ENCODE data around the gene MYOM1. TPM values are rescaled to one million over a fixed set of nuclear protein-coding genes. Genes with fewer than 3 reads are reported as not detected.

Gene MYOM1
- total and polyA plus RNA-seq, 2 donors from 2014 or later = 2.1 to 6.8 TPM

DNA sequence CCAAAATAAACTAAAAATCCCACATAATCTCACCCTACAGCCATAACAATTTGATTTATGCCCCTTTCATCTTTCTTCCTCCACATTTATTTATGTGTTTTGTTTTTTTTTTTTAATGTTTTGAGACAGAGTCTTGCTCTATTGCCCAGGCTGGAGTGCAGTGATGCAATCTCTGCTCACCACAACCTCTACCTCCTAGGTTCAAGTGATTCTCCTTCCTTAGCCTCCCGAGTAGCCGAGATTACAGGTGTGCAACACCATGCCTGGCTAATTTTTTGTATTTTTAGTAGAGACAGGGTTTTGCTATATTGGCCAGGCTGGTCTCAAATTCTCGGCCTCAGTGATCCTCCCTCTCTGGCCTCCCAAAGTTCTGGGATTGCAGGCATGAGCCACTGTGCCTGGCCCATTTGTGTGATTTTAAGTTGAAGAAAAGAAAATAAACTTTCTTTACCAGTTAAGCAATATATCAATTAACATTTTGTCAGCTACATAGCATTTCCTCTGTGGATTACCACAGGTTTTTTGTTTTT lies 170.9 kb downstream of the MYOM1 start:
- FAIRE-seq (no peak), DNase-seq (no peak)
- no peaks in the 10 kb centered on the region for H3K36me3 ChIP-seq (ENCODE audit: control insufficient read depth in 2 of 3, insufficient read depth in 3 of 3, low read length in 3 of 3)
- no peak overlapping the region for H3K9ac ChIP-seq (ENCODE audit: low read length in 3 of 3)
- no peak overlapping the region for H3K4me3 ChIP-seq (ENCODE audit: low read length in 3 of 3)
- H3K27me3 ChIP-seq (ENCODE audit: control insufficient read depth, insufficient read depth, low read length) = no peaks in the 10 kb centered on the region
- intact Hi-C loops (cut with DNase I) = no loop called here
- H3K9me3 ChIP-seq (ENCODE audit: control insufficient read depth in 2 of 3, insufficient read depth in 1 of 3, low read length in 3 of 3) = no peaks in the 10 kb centered on the region
- H3K27ac ChIP-seq (ENCODE audit: low read depth in 2 of 2, low read length in 2 of 2) = no peak overlapping the region
- no peak for TF ChIP-seq CTCF (IDR thresholded peaks at IDR 0.05; ENCODE audit: borderline replicate concordance, extremely low read depth, insufficient read depth)
- peaks cover 0 to 3% (median 0%) of the 10 kb centered on the region in 3 donors for H3K4me1 ChIP-seq (ENCODE audit: control insufficient read depth in 2 of 3, insufficient read depth in 2 of 3, low read depth in 1 of 3, low read length in 3 of 3)

DNA sequence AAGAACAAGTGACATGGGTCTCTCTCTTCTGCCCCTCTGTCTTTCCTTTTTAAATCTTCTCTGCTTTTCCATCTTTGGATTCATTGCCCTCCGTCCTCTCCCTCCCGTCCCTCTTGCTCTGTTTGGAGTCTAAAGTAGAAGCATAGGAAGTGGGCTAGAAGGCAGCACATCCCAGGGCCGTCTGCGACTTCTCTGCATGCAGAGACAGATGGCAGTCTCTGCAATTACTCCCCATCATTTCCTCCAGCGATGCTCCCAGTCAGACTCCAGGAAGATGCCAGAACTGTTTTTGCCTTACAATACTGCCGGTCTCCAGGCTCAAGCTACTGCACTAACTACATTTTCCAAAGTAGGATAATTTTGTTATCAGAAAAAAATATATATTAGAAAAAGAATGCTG lies 171.6 kb downstream of the MYOM1 start:
- H3K4me3 ChIP-seq (ENCODE audit: low read length in 3 of 3) = no peak overlapping the region
- no peak overlapping the region for H3K27ac ChIP-seq (ENCODE audit: low read depth in 2 of 2, low read length in 2 of 2)
- intact Hi-C loops (cut with DNase I) = no loop called here
- FAIRE-seq (no peak), DNase-seq (no peak)
- no peaks in the 10 kb centered on the region for H3K36me3 ChIP-seq (ENCODE audit: control insufficient read depth in 2 of 3, insufficient read depth in 3 of 3, low read length in 3 of 3)
- no peak for TF ChIP-seq CTCF (IDR thresholded peaks at IDR 0.05; ENCODE audit: borderline replicate concordance, extremely low read depth, insufficient read depth)
- H3K27me3 ChIP-seq (ENCODE audit: control insufficient read depth, insufficient read depth, low read length) = no peaks in the 10 kb centered on the region
- no peaks in the 10 kb centered on the region for H3K9me3 ChIP-seq (ENCODE audit: control insufficient read depth in 2 of 3, insufficient read depth in 1 of 3, low read length in 3 of 3)
- H3K4me1 ChIP-seq (ENCODE audit: control insufficient read depth in 2 of 3, insufficient read depth in 2 of 3, low read depth in 1 of 3, low read length in 3 of 3) = peaks cover 0 to 3% (median 0%) of the 10 kb centered on the region in 3 donors
- H3K9ac ChIP-seq (ENCODE audit: low read length in 3 of 3) = no peak overlapping the region

- intact Hi-C loops (cut with DNase I) = no loop called here
These were observed 173.5 kb downstream of the MYOM1 start for GRCh38 chr18:3046216-3046808.

More at GRCh38 chr18:3046216-3046808, 173.5 kb downstream of the MYOM1 start:
- no peak for TF ChIP-seq CTCF (IDR thresholded peaks at IDR 0.05; ENCODE audit: borderline replicate concordance, extremely low read depth, insufficient read depth)
- H3K9me3 ChIP-seq (ENCODE audit: control insufficient read depth in 2 of 3, insufficient read depth in 1 of 3, low read length in 3 of 3) = no peaks in the 10 kb centered on the region
- H3K27ac ChIP-seq (ENCODE audit: low read depth in 2 of 2, low read length in 2 of 2) = no peak overlapping the region
- no peak for DNase-seq
- peaks cover 0 to 3% (median 0%) of the 10 kb centered on the region in 3 donors for H3K4me1 ChIP-seq (ENCODE audit: control insufficient read depth in 2 of 3, insufficient read depth in 2 of 3, low read depth in 1 of 3, low read length in 3 of 3)
- no peak overlapping the region for H3K4me3 ChIP-seq (ENCODE audit: low read length in 3 of 3)
- H3K36me3 ChIP-seq (ENCODE audit: control insufficient read depth in 2 of 3, insufficient read depth in 3 of 3, low read length in 3 of 3) = no peaks in the 10 kb centered on the region
- no peaks in the 10 kb centered on the region for H3K27me3 ChIP-seq (ENCODE audit: control insufficient read depth, insufficient read depth, low read length)
- no peak overlapping the region for H3K9ac ChIP-seq (ENCODE audit: low read length in 3 of 3)
- FAIRE-seq = no peak

Data from kidney (tissue), 14 donors.